Pancreas (tissue), 10 donors: ENCODE results near the gene C11orf98. TPM values are rescaled to one million over a fixed set of nuclear protein-coding genes. Genes with fewer than 3 reads are reported as not detected.
"Not testable (repeated sequence)": the region's sequence is repeated elsewhere in the genome, so short reads cannot be mapped to it uniquely, and the experiment has no call there.

ENCODE experiments used
- ATAC-seq, 4 donors: fragments of 200-7000 bp; cut with Tn5 transposase; one replicate each; pipeline versions ENCODE4 v1.8.0 to v1.9.1; 2020; ENCODE audit warnings: mild to moderate bottlenecking in 4 of 4, moderate library complexity in 4 of 4
- DNase-seq, 6 donors: peaks; one replicate each; pipeline ENCODE4 v3.0.0-alpha.2; 2020
- FAIRE-seq: peaks from 2 replicates; lab custom pipeline; 2012; peaks lifted over from hg19 to GRCh38; lab: Jason Lieb, UNC
- H3K27ac ChIP-seq, 4 donors: fragments of 200-600 bp; sonication (generic); 1 replicate in 3 of 4; 2 replicates in 1 of 4; pipeline versions ENCODE4 v1.5.0 to v1.8.0; 2020
- H3K27me3 ChIP-seq, 4 donors: fragments of 200-600 bp; one replicate each; pipeline ENCODE4 v1.8.0; 2021
- H3K36me3 ChIP-seq, 3 donors: fragments of 200-600 bp; sonication (generic) in 1 of 3; one replicate each; pipeline versions ENCODE4 v1.5.0 to v1.8.0; 2020 to 2021
- H3K4me1 ChIP-seq, 3 donors: fragments of 200-600 bp; one replicate each; pipeline ENCODE4 v1.8.0; 2021
- H3K4me3 ChIP-seq, 4 donors: fragments of 200-600 bp; sonication (generic) in 2 of 4; one replicate each; pipeline versions ENCODE4 v1.5.0 to v1.8.0; 2020 to 2021
- H3K9me3 ChIP-seq, 4 donors: fragments of 200-600 bp; one replicate each; pipeline ENCODE4 v1.8.0; 2021
- WGBS, 2 donors: extraction: QIAGEN DNeasy Blood & Tissue Kit; methylation state at CpG; one replicate each; pipeline ENCODE4 v1.1.7; 2013; 5-methylcytosine and 5-hydroxymethylcytosine counted together
- intact Hi-C, 3 donors: fragments of 100-400 bp; cut with DNase I; formaldehyde crosslinking; loops; one replicate each; pipeline versions ENCODE4 v1.11.1 to v1.14.2; 2022
- polyA plus RNA-seq, 2 donors: library from polyadenylated mRNA; stranded (reverse); fragments of 200-250 nt; gene quantifications; one replicate each; pipeline ENCODE4 v1.2.3, GENCODE V29; 2013
- total RNA-seq, 6 donors: library from RNA; stranded (reverse); fragmentation: NEBNext Ultra II Directional in 4 of 6; extraction: Animal tissue kit (Norgen Biotek cat#: 25700) in 4 of 6; gene quantifications; one replicate each; pipeline versions ENCODE4 v1.2.1 to v1.2.4, GENCODE V29; 2021 to 2023
- TF ChIP-seq, protein P1 (sequence below), 4 donors: fragments of 200-600 bp; sonication (generic) in 3 of 4; IDR thresholded peaks; one replicate each; pipeline versions ENCODE4 v1.5.0 to v1.8.0; 2021; ENCODE audit warnings: antibody characterized with exemption in 4 of 4
- donor health status: healthy with polysubstance abuse.
- donor health status: DM: no; HTN: no; CAD: no; lungs with moderate emphysema.
- donor health status: DM: no; HTN: no; CAD: no.
- donor health status: control.
- donor health status: control.
- donor health status: Bipolar disorder and iron deficiency.
- donor health status: DM: yes; HTN: yes; CAD: no.
- donor health status: DM: no; HTN: no; CAD: no.
- donor health status: DM: no; HTN: no; CAD: no.
- donor health status: DM: yes; HTN: yes; CAD: no.

Gene C11orf98
- total and polyA plus RNA-seq, 8 donors = 13.2 to 70.8 (median 18.3) TPM

DNA sequence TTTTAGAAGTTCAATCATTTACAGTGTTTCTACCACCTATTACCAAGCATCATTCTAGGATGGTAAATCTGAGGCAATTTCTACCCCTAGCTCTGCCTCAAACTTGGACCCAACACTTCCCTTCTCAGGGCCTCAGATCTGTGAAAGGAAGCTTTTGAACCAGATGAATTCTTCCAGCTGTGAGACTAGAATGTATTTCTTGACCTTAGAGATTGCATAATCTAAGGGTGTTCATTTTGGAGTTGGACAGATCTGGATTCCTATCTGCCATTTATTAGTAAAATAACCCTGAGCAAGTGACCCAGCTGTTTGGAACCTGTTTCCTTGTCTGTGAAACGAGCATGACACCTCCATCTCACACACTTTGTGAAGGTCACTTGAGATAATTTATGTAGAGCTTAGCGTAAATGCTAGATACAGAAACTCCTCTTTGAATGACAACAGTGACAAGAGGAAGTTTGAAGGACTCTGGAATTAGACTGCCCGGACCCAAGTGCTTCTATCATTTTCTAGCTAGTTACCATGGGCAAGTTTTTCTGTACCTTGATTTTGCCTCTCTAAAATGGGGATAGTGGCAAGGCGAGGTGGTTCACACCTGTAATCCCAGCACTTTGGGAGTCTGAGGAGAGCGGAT lies 8.1 kb downstream of the C11orf98 start:
- ATAC-seq (no peak), FAIRE-seq (no peak)
- TF ChIP-seq, protein P1, sequence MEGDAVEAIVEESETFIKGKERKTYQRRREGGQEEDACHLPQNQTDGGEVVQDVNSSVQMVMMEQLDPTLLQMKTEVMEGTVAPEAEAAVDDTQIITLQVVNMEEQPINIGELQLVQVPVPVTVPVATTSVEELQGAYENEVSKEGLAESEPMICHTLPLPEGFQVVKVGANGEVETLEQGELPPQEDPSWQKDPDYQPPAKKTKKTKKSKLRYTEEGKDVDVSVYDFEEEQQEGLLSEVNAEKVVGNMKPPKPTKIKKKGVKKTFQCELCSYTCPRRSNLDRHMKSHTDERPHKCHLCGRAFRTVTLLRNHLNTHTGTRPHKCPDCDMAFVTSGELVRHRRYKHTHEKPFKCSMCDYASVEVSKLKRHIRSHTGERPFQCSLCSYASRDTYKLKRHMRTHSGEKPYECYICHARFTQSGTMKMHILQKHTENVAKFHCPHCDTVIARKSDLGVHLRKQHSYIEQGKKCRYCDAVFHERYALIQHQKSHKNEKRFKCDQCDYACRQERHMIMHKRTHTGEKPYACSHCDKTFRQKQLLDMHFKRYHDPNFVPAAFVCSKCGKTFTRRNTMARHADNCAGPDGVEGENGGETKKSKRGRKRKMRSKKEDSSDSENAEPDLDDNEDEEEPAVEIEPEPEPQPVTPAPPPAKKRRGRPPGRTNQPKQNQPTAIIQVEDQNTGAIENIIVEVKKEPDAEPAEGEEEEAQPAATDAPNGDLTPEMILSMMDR (IDR thresholded peaks at IDR 0.05) = no peak

DNA sequence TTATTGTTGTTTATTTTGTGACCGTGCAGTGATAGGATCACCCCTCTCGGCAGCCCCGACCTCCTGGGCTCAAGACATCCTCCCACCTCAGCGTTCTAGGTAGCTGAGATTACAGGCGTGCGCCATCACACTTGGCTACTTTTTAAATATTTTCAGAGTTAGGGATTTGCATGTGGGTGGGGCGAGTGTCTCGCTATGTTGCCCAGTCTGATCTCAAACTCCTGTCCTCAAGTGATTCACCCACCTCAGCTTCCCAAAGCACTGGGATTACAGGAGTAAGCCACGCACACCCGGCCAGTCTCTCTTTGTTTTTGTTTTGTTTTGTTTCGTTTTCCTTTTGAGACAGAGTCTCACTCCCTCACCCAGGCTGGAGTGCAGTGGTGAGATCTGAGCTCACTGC lies 10.7 kb downstream of the C11orf98 start:
- ATAC-seq (no peak), FAIRE-seq (no peak), DNase-seq (no peak)
- Histone ChIP-seq H3K27ac (no peak overlapping the region), H3K9me3 (no peaks in the 10 kb centered on the region), H3K36me3 (peaks cover 0 to 5% (median 2%) of the 10 kb centered on the region in 3 donors), H3K27me3 (no peaks in the 10 kb centered on the region), H3K4me1 (peaks cover 0 to 8% (median 8%) of the 10 kb centered on the region in 3 donors), H3K4me3 (no peak overlapping the region)
- TF ChIP-seq, protein P1 (IDR thresholded peaks at IDR 0.05) = no peak
- intact Hi-C loops = no loop called here
- WGBS, 2 donors = 84 to 86% methylated on average over 11 of the region's 11 CpGs

More for the DNA sequence above, 8.1 kb downstream of the C11orf98 start:
- WGBS, 2 donors = 52 to 61% methylated on average over 5 of the region's 5 CpGs
- no peak for DNase-seq
- peaks cover 0 to 3% (median 2%) of the 10 kb centered on the region in 3 donors for H3K4me1 ChIP-seq
- no peaks in the 10 kb centered on the region for H3K36me3 ChIP-seq
- H3K27ac ChIP-seq = no peak overlapping the region
- H3K4me3 ChIP-seq = no peak overlapping the region
- H3K9me3 ChIP-seq = no peaks in the 10 kb centered on the region
- intact Hi-C loops = no loop called here
- H3K27me3 ChIP-seq = no peaks in the 10 kb centered on the region

DNA sequence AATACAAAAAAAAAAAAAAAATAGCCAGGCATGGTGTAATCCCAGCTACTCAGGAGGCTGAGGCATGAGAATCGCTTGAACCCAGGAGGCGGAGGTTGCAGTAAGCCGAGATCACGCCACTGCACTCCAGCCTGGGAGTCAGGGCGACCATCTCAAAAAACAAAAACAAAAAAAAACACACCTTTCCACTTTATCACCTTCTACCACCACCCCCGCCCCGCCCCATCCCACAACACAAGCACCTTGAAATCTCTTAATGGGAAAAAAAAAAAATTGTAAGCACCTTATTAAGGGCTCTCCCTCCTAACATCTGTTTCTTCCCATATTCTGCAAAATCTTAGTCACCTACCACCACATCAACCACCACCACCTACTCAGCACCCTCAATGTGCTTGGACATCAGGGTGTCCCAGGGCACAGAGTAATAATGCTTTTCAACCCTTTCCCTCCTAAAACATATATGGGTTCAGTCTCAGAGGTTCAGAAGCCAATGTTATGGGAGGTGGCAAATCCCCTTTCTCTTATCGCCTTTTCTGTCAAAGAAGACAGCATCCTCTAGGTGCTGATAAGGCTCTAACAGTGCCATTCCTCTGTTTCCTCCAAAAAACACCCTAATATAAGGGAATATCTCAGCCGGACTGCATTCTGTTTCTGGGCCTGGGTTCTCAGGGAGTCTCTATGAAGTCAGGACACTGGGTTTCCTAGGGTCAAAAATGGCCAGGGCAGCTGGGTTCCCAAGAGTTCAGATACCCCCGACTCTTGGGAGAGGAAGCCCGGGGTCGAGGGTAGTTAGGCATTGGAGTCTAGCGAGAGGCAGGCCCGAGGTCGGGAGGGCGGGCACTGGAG lies 12.6 kb downstream of the C11orf98 start:
- TF ChIP-seq, protein P1 (IDR thresholded peaks at IDR 0.05) = no peak
- intact Hi-C loops = no loop called here
- FAIRE-seq (no peak), DNase-seq (no peak), ATAC-seq (no peak)
- Histone ChIP-seq H3K27me3 (no peaks in the 10 kb centered on the region), H3K4me3 (peak overlapping the region; percentile 76 to 92 (median 83)), H3K27ac (peak overlapping the region; percentile 62 to 89 (median 87)), H3K4me1 (peaks cover 0 to 9% (median 8%) of the 10 kb centered on the region in 3 donors), H3K9me3 (no peaks in the 10 kb centered on the region), H3K36me3 (peaks cover 0 to 14% (median 3%) of the 10 kb centered on the region in 3 donors)
- 29 to 35% methylated on average over 16 of the region's 16 CpGs for WGBS, 2 donors

DNA sequence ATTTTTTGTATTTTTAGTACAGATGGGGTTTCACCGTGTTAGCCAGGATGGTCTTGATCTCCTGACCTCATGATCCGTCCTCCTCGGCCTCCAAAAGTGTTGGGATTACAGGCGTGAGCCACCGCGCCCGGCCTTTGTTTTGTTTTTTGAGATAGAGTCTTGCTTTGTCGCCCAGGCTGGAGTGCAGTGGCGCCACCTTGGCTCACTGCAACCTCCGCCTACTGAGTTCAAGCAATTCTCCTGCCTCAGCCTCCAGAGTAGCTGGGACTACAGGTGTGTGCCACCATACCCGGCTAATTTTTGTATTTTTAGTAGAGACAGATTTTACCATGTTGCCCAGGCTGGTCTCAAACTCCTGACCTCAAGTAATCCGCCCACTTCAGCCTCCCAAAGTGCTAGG lies 14.7 kb downstream of the C11orf98 start:
- H3K27me3 ChIP-seq, H3K9me3 ChIP-seq, H3K27ac ChIP-seq, intact Hi-C loops, ATAC-seq, H3K4me3 ChIP-seq, FAIRE-seq, DNase-seq: not testable (repeated sequence)
- H3K4me1 ChIP-seq = peaks cover 0 to 15% (median 14%) of the 10 kb centered on the region in 3 donors
- peaks cover 0 to 14% (median 3%) of the 10 kb centered on the region in 3 donors for H3K36me3 ChIP-seq
- WGBS, 2 donors = 92 to 97% methylated on average over 12 of the region's 12 CpGs

DNA sequence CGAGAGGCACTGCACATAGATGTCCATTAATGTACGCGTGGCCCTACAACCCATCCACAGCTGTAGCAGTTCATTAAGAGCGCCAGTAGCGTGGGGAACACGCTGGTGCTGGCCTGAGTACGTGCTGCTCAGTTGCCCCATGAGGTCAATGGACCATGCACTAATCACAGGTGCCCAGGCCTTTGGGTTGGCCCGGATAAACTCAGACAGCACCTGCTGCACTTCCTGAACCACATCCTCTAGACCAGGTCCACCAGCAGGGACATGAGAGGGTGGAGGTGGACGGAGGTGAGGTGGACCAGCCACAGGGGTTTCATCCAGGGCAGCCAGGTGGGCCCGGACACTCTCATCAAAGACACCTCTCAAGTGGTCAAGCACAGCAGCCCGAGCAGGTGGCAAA lies 15.5 kb downstream of the C11orf98 start:
- H3K27me3 ChIP-seq = no peaks in the 10 kb centered on the region
- intact Hi-C loops = no loop called here
- FAIRE-seq (no peak), DNase-seq (no peak), ATAC-seq (no peak)
- H3K36me3 ChIP-seq = peaks cover 0 to 14% (median 3%) of the 10 kb centered on the region in 3 donors
- no peaks in the 10 kb centered on the region for H3K9me3 ChIP-seq
- 89 to 90% methylated on average over 11 of the region's 11 CpGs for WGBS, 2 donors
- H3K4me3 ChIP-seq = no peak overlapping the region
- no peak overlapping the region for H3K27ac ChIP-seq
- TF ChIP-seq, protein P1 (IDR thresholded peaks at IDR 0.05) = no peak
- H3K4me1 ChIP-seq = peaks cover 6 to 21% (median 16%) of the 10 kb centered on the region in 3 donors
